ENCODE data around the gene ZC3H8. TPM values are rescaled to one million over a fixed set of nuclear protein-coding genes. Genes with fewer than 3 reads are reported as not detected.
"Not testable (repeated sequence)": the region's sequence is repeated elsewhere in the genome, so short reads cannot be mapped to it uniquely, and the experiment has no call there.

The ZC3H8 gene
- total RNA-seq, 1 donor from 2014 or later, result 20.4 TPM

GRCh38 chr2:112260295-112260625, 5.4 kb upstream of the ZC3H8 start:
- intact Hi-C loops (cut with micrococcal nuclease), result no loop called here

- intact Hi-C loops (cut with micrococcal nuclease), result loop anchor here (1.0 to 5.0 kb wide), 5 partner anchors 16 to 388 kb away; partner anchors contain the start of genes SLC20A1, TMEM87B and ZC3H6
These were observed 4.9 kb upstream of the ZC3H8 start for GRCh38 chr2:112259509-112260294.

GRCh38 chr2:112257575-112257974, 2.7 kb upstream of the ZC3H8 start:
- intact Hi-C loops (cut with micrococcal nuclease), result loop anchor here (5.0 kb wide), 2 partner anchors 245 to 390 kb away; partner anchors contain the start of gene SLC20A1

GRCh38 chr2:112256654-112257053, 1.8 kb upstream of the ZC3H8 start:
- intact Hi-C loops (cut with micrococcal nuclease), result loop anchor here (5.0 kb wide), 2 partner anchors 246 to 391 kb away; partner anchors contain the start of gene SLC20A1

- intact Hi-C loops (cut with micrococcal nuclease), result loop anchor here (1.0 to 5.0 kb wide), 6 partner anchors 68 to 391 kb away; partner anchors contain the start of genes CHCHD5, SLC20A1 and TMEM87B
These were observed 1.0 kb upstream of the ZC3H8 start for GRCh38 chr2:112255875-112256274.

- intact Hi-C loops (cut with micrococcal nuclease), result no loop called here
These were observed 1.5 kb downstream of the ZC3H8 start for GRCh38 chr2:112253261-112253815.

DNA sequence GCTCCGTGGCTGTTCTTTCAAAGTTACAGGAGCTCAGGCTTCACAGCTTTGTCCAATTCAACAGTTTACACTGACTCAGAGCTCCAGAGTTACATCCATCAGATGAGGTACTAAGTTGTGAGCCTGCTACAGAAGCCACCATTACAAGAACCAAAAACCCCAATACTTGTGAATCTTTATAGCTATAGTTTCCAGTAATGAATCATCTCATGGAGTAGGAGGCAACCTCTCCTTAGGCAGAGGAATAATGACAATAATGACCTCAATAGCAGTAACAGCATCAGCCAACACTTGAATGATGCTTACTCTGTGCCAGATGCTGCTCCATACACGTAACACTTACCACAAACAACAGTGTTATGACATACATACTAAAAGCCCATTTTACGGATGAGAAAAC, 3.6 kb downstream of the ZC3H8 start:
- intact Hi-C loops (cut with micrococcal nuclease), result no loop called here

- intact Hi-C loops (cut with micrococcal nuclease), result no loop called here
These were observed 10.0 kb downstream of the ZC3H8 start for GRCh38 chr2:112244854-112245253.

- intact Hi-C loops (cut with micrococcal nuclease), result no loop called here
These were observed 11.6 kb downstream of the ZC3H8 start for GRCh38 chr2:112243233-112243632.

GRCh38 chr2:112242384-112242783, 12.5 kb downstream of the ZC3H8 start:
- intact Hi-C loops (cut with micrococcal nuclease), result no loop called here

GRCh38 chr2:112239862-112240261, 15.0 kb downstream of the ZC3H8 start:
- intact Hi-C loops (cut with micrococcal nuclease), result no loop called here

DNA sequence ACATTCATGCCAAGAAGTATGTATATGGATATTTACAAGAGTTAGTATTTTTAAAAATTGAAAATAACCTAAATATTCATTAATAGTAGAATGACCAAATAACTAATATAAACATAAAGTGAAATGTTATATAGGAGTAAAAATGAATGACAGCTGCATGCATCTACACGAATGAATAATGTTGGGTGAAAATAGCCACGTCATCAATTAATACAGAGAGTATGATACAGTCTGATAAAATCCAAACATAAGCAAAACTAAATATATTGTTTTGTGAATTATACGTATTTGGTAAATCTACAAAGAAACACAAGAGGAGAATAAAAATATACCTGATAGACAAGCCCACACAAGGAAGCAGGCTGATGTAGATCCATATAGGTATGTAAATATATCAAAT, 24.5 kb downstream of the ZC3H8 start:
- intact Hi-C loops (cut with micrococcal nuclease), result loop anchor here (5.0 kb wide), 1 partner anchor 108 kb away; no protein-coding TSS in a partner anchor

- intact Hi-C loops (cut with micrococcal nuclease), result no loop called here
These were observed 25.5 kb downstream of the ZC3H8 start for GRCh38 chr2:112229348-112229747.

GRCh38 chr2:112220831-112221230, 34.0 kb downstream of the ZC3H8 start:
- intact Hi-C loops (cut with micrococcal nuclease), result no loop called here

- intact Hi-C loops (cut with micrococcal nuclease), result no loop called here
These were observed 34.7 kb downstream of the ZC3H8 start for GRCh38 chr2:112220186-112220585.

DNA sequence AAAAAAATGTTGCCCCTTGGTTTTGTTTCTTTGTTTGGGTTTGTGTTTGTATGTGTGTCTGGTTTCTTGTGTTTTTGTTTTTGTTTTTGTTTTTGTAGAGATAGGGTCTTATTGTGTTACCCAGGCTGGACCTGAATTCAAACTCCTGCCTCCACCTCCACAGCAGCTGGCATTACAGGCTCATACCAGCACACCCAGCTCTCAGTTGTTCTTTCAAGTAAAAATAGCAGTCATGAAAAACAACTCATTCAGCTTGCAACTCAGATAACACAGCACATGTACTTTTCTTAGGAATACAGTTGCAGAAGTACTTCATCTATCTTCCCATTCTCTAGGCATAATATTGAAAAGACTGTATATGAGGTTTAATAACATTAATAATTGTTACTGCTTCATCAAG, 37.0 kb downstream of the ZC3H8 start:
- intact Hi-C loops (cut with micrococcal nuclease), result no loop called here

GRCh38 chr2:112216167-112216566, 38.7 kb downstream of the ZC3H8 start:
- intact Hi-C loops (cut with micrococcal nuclease), result no loop called here

DNA sequence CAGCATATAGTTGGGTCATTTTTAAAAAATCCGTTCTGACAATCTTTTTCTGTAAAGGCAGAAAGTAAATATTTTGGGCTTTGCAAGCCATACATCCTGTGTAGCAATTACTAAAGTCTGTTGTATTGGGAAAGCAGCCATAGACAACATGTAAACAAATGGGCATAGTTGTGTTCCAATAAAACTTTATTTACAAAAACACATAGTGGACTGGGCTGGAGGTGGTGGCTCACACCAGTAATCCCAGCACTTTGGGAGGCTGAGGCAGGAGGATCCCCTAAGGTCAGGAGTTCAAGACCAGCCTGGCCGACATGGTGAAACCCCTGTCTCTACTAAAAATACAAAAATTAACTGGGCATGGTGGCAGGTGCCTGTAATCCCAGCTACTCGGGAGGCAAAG, 46.9 kb downstream of the ZC3H8 start:
- intact Hi-C loops (cut with micrococcal nuclease), result not testable (repeated sequence)

DNA sequence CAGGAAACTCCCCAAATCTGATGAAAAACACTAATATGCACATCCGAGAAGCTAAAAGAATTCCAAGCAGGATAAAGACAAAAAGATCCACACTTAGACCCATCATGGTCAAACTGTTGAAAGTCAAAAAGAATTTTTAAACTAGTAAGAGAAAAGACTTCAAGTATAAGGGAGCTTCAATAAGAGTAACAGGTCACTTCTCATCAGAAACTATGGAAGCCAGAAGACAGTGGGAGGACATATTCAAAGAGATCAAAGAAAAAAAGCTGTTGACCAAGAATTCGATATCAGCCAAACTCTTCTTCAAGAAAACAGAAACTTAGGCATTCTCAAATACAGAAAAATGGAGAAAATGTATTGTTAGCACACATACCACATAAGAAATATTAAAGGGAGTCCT, 50.4 kb downstream of the ZC3H8 start:
- intact Hi-C loops (cut with micrococcal nuclease), result loop anchor here (1.0 kb wide), 1 partner anchor 16 kb away; no protein-coding TSS in a partner anchor

- intact Hi-C loops (cut with micrococcal nuclease), result no loop called here
These were observed 53.0 kb downstream of the ZC3H8 start for GRCh38 chr2:112201696-112202430.

DNA sequence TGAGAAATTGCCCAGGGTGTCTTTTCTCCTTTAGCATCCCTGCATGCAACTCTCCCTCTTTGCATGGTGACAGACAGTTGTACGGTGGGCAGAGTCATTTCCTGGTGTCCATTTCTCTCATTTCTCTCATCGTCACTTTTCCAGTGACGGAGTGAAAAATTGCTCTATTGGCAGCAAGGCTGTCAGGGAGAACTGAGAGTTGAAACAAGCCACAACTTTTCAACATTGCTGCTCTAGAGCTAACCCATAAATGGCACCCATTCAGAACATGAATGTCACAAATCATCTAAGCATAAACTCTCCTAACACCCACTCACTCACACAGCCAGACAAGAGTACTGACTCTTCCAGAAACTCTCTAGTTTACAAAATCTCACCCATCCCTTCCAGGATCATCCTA, 55.7 kb downstream of the ZC3H8 start:
- intact Hi-C loops (cut with micrococcal nuclease), result no loop called here

DNA sequence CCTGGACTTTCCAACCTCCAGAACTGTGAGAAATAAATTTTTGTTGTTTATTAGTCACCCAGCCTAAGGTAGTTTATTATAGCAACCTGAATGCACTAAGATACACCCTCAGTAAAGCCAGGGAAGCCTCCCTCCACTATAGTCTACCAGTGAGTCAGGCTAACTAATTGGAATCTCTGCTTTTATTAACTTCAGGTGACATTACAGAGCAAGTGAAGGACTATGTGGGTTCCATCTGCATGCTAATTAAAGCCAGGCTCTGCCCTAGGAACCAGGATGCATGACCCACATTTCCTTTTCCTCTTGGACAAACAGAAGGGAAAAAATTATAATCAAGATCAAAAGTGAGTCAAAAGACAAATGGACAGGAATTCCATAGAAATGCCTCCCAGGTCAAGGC, 56.1 kb downstream of the ZC3H8 start:
- intact Hi-C loops (cut with micrococcal nuclease), result no loop called here
